SK-N-SH treated with all-trans-retinoic acid at 6 μM for 48 hours (cell line): ENCODE results near the gene THADA.

Source experiments
- BACH2 ChIP-seq: fragments of 250-450 bp; sonication (Bioruptor Pico); IDR thresholded peaks from 2 replicates; pipeline ENCODE4 v1.9.0; 2021; ENCODE audit warnings: mild to moderate bottlenecking, borderline replicate concordance
- CSDC2 ChIP-seq: fragments of 250-450 bp; sonication (Bioruptor Pico); IDR thresholded peaks from 2 replicates; pipeline ENCODE4 v1.5.0; 2020; ENCODE audit warnings: mild to moderate bottlenecking, moderate library complexity
- GLIS3 ChIP-seq: fragments of 250-450 bp; sonication (Bioruptor Pico); IDR thresholded peaks from 2 replicates; pipeline ENCODE4 v1.5.0; 2020; ENCODE audit warnings: mild to moderate bottlenecking, moderate library complexity
- PATZ1 ChIP-seq: fragments of 250-450 bp; sonication (Bioruptor Pico); IDR thresholded peaks from 2 replicates; pipeline ENCODE4 v1.8.0; 2020; ENCODE audit warnings: mild to moderate bottlenecking, moderate library complexity, borderline replicate concordance
- POU6F1 ChIP-seq: fragments of 250-450 bp; sonication (Bioruptor Pico); IDR thresholded peaks from 2 replicates; pipeline ENCODE4 v1.8.0; 2021; ENCODE audit warnings: low read depth, mild to moderate bottlenecking, moderate library complexity, borderline replicate concordance
- RARB ChIP-seq: fragments of 250-450 bp; sonication (Bioruptor Pico); IDR thresholded peaks from 2 replicates; pipeline ENCODE4 v1.8.0; 2021; ENCODE audit warnings: mild to moderate bottlenecking, moderate library complexity
- TCF4 ChIP-seq: fragments of 250-450 bp; sonication (Bioruptor Pico); IDR thresholded peaks from 2 replicates; pipeline ENCODE4 v1.8.0; 2021; ENCODE audit warnings: mild to moderate bottlenecking, moderate library complexity, borderline replicate concordance
- TOX ChIP-seq: fragments of 250-450 bp; sonication (Bioruptor Pico); IDR thresholded peaks from 2 replicates; pipeline ENCODE4 v1.8.0; 2021; ENCODE audit warnings: mild to moderate bottlenecking, moderate library complexity, borderline replicate concordance
- ZFP30 ChIP-seq: fragments of 450-650 bp; formaldehyde crosslinking; IDR thresholded peaks from 2 replicates; pipeline ENCODE4 v1.5.0; 2022; ENCODE audit warnings: mild to moderate bottlenecking, moderate library complexity
- ZNF565 ChIP-seq: fragments of 450-650 bp; formaldehyde crosslinking; conservative IDR thresholded peaks from 2 replicates; pipeline ENCODE4 v1.5.0; 2020; ENCODE audit warnings: low read depth, mild to moderate bottlenecking, moderate library complexity
- ZNF70 ChIP-seq: fragments of 450-650 bp; formaldehyde crosslinking; IDR thresholded peaks from 2 replicates; pipeline ENCODE4 v1.5.0; 2020; ENCODE audit warnings: mild to moderate bottlenecking, moderate library complexity

- TF ChIP-seq ZFP30 (no peak), GLIS3 (CRISPR knock-in tag) (no peak), PATZ1 (no peak), ZNF70 (CRISPR knock-in tag) (no peak), TCF4 (CRISPR knock-in tag) (no peak), TOX (CRISPR knock-in tag) (no peak), CSDC2 (CRISPR knock-in tag) (no peak), BACH2 (CRISPR knock-in tag) (no peak), POU6F1 (CRISPR knock-in tag) (no peak), RARB (CRISPR knock-in tag) (no peak), ZNF565 (no peak)
Observed at GRCh38 chr2:43194121-43194869, 401.5 kb downstream of the THADA start.
